ENCODE measurements around the gene SZT2.
"Not testable (repeated sequence)": the region's sequence is repeated elsewhere in the genome, so short reads cannot be mapped to it uniquely, and the experiment has no call there.

The SZT2 gene

DNA sequence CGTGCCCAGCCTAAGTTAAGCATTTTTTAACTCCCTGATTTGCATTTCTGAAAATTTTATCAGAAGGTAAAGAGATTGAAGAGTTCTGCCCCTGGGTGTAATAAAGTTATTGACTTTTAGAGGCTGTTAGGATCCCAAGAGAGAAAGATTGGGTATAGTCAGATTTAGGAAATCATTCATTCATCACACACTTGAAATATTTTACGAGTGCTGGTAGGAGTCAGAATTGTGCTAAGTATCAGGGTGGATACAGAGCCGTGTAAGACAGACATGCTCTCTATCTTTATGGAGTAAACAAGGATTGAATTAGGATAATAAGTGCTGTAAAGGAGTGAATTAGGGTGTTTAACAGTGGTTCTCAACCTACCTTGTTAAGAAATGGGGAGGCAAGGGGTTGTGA lies 3.0 kb downstream of the SZT2 start:
- no peak for DNase-seq

DNA sequence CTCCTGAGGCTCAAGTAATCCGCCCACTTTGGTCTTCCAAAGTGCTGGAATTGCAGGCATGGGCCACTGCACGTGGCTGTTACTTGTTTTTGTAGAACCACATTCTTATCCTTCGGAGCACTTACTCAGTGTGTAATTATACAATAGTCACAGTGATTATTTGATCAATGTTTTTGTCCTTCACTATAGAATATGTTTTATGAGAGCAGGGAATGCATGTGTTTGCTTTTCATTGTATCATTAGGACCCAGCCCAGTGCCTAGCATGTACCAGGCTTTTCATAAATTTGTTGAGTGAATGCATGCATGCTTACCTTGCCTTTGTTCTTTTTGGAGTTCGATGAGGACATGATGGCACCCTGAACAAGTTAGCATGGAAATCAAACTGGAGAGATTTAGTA lies 5.8 kb downstream of the SZT2 start:
- DNase-seq = no peak

GRCh38 chr1:43396059-43396458 lies 6.4 kb downstream of the SZT2 start:
- no peak for DNase-seq

- no peak for DNase-seq
Observed at GRCh38 chr1:43398227-43398626, 8.5 kb downstream of the SZT2 start.

DNA sequence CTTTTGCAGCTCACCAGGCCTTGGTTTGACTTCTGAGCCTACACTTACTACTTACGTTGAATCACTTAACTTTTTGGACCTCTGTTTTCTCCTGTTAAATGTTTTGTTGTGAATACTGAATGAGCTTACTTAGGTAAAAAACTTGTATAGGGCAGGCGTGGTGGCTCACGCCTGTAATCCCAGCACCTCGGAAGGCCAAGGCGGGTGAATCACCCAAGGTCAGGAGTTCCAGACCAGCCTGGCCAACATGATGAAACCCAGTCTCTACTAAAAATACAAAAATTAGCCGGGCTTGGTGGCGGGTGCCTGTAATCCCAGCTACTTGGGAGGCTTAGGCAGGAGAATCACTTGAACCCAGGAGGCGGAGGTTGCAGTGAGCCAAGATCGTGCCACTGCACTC lies 10.7 kb downstream of the SZT2 start:
- DNase-seq = not testable (repeated sequence)

DNA sequence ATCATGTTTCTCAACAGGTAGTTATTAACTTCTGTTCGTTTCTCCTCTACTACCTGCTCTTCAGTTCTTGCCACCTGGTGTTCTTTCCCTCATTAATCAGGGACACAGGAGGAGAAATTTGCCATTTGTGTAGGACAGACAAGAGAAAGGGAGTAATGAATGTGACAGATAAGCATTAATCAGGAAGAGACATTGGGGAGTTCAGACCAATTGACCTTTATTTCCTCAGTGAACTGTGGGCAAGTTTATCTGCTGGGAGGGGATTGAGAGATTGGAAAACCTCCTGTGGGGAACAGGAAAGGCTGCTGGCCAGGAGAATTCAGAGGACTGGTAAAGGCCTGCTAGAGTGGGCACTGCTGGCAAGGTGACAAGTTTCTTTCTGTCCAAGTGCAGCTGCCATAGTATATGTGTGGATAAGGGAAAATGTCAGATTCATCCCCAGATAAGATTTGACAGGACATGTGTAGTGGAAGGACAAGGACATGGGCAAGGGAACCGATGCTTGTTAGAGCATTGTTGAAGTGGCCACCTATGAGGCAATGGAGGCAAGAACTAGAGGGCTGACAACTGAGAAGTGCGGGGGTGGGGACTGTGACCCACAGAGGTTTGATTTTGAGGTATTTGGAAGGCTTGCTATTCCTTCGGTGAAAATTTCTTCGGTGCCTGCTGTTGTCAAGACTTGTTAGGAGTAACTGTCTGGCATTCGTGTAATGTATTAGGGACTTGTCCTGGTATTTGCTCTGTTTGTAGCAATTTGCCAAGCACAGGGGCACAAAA lies 12.6 kb downstream of the SZT2 start:
- no peak for DNase-seq

- no peak for DNase-seq
Observed at GRCh38 chr1:43404353-43404752, 14.7 kb downstream of the SZT2 start.

DNA sequence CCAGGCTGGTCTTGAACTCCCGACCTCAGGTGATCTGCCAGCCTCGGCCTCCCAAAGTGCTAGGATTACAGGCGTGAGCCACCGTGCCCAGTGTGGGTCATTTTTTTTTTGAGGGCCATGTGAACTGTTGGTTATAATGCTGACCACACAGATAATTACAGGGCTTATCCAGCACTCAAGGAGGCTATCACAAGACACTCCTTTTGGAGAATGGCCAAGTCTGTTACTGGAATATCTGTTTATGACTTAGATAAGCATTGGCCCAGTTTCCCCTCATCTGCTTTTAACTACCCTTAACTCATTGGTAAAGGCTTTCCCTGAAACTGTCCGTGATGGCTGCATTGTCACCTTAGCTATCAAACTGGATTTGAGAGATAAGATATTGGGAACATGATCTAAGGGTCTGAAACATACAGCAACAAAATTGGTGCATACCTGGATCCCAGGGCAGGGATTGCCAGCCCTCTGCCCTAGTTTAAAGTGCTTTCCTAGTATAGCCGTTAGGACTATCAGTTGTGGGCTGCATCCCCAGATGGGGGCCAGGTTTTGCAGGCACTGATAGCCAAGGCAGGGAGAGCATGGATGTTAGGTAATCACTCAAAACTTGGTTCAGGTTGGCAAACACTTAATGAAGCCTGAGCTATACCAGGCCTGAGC lies 15.6 kb downstream of the SZT2 start:
- DNase-seq = no peak

GRCh38 chr1:43405876-43406234 lies 16.2 kb downstream of the SZT2 start:
- no peak for DNase-seq

- DNase-seq = no peak
Observed at GRCh38 chr1:43410571-43410970, 20.9 kb downstream of the SZT2 start.

DNA sequence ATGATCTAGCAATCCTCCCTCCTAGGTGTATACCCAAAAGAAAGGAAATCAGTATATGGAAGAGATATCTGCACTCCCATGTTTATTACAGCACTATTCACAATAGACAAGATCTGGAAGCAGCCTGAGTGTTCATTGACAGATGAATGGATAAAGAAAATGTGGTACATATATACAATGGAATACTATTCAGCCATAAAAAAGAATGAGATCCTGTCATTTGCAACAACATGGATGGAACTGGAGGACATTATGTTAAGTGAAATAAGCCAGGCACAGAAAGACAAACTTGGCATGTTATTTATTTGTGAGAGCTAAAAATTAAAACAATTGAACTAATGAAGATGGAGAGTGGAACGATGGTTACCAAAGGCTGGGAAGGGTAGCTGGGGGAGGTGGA lies 23.7 kb downstream of the SZT2 start:
- DNase-seq = not testable (repeated sequence)

- DNase-seq = peak; percentile 5 to 24
Observed at GRCh38 chr1:43414634-43415223, 25.0 kb downstream of the SZT2 start.

GRCh38 chr1:43415901-43416300 lies 26.2 kb downstream of the SZT2 start:
- DNase-seq = no peak

DNA sequence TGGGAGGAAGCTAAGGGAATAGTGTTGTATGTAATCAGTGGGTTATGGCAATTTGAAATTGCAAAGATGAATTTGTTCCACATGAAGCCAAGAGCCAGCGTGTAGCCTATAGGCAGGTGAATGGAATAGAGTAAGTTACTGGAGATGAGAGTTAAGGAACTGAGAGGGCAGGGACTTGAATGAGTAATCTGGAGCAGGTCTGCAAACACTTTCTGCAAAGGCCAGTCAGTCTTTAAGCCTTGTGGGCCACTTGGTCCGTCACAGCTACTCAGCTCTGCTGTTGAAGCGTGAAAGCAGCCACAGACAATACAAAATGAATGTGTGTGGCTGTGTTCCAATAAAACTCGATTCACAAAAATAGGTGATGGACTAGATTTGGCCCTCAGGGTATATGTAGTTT lies 29.2 kb downstream of the SZT2 start:
- no peak for DNase-seq

DNA sequence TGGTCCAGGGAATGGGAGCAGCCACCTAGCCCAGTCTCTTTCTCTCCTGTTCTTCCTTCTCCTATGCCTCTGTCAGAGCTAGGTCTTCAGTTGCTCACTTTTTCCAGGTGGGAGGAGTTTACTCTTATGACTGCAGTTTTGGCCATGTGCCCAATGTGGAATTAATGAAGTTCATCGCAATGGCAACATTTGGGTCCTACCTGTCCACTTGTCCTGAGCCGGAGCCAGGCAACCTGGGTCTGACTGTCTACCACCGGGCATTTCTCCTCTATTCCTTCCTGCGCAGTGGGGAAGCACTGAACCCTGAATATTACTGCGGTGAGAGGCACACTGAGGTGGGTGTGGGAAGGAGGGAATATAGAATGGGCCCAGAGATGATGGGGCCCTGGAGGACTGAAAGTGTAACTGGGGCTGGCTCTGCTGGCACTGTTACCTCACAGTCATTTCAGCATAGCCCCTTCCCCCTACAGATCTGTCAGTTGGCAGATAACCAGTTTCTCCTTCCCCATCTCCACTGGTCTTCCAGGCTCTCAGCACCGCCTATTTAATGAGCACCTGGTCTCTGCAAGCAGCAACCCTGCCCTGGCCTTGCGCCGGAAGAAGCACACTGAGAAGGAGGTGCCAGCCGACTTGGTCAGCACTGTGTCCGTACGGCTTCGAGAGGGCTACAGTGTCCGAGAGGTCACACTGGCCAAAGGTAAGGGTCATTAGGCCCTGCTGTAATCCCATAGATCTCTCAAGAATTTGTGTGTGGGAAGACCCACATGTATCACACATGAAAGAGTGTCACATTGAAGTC lies 30.1 kb downstream of the SZT2 start:
- DNase-seq = no peak

GRCh38 chr1:43420874-43421273 lies 31.2 kb downstream of the SZT2 start:
- DNase-seq = no peak

DNA sequence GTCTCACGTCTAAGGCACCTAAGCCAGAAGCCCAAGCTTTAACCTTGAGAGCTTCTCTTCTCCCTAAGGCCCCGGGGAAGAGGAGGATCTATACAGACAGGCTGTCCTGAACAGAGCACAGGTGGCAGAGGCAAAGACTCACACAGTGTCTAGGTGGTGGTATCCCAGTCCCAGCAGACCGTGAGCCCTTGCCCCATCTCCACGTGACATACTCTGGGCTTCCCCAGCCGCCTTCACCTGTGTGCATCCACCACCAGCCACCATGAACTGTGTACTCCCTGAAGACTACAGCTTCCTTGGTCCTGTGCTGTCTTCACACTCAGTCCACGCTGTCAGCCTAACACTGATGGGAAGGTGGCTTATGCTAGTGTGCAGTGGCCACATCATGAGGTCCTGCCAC lies 31.7 kb downstream of the SZT2 start:
- DNase-seq = no peak

DNA sequence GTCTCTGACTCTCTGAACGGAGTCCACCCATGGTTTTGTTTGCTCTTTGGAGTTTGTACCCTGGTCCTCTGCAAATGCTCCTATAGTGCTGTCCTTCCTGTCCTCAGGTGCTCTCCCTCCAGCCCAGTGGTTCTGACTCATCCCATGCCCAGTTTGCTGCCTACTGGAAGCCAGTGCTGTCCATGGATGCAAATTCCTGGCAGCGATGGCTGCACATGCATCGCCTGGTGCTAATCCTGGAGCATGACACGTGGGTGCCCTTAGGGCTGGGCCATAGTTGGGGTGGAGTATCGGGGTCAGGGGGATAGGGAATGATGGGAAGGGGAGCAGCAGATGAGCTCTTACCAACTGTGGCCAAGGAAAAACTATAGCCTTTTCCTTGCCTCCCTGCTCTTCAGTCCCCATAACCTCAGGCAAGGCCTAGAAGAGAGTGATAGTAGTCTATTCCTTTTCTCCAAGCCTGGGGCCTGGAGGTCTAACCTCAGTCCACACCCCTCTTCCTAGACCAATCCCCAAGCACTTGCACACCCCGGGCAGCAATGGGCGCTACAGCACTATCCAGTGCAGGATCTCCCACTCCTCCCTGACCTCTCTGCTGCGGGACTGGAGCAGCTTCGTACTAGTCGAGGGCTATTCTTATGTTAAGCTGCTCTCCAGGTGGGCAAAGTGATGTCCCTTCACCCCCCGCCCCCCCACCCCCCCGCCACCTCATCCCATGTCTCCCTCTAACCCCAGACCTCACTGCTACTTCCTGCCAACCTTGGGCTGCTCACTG lies 32.5 kb downstream of the SZT2 start:
- no peak for DNase-seq

- no peak for DNase-seq
Observed at GRCh38 chr1:43422995-43423671, 33.4 kb downstream of the SZT2 start.

DNA sequence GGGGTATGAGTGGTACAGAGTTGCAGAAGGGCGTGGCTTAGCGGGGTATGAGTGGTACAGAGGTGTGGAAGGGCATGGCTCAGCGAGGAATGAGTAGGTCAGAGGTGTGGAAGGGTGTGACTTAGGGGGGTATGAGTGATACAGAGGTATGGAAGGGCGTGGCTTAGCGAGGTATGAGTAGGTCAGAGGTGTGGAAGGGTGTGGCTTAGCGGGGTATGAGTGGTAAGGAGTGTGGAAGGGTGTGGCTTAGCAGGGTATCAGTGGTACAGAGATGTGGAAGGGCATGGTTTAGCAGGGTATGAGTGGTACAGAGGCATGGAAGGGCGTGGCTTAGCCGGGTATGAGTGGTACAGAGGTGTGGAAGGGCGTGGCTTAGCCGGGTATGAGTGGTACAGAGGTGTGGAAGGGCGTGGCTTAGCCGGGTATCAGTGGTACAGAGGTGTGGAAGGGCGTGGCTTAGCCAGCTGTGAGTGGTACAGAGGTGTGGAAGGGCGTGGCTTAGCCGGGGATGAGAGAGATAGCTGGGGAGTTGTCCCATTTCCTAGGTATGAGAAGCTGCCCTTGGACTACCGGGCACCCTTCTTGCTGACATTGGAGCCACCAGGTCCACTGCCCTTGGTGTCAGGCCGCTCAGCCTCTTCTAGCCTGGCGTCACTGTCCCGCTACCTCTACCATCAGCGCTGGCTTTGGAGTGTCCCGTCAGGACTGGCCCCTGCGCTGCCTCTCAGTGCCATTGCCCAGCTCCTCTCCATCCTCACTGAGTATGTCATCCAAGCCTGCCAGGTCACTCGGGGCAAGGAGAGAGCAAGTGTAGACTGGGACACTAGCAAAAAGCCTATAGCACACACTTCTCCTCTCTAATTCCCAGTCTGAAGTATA lies 34.2 kb downstream of the SZT2 start:
- no peak for DNase-seq

GRCh38 chr1:43425045-43425444 lies 35.3 kb downstream of the SZT2 start:
- no peak for DNase-seq

Data from NCI-H1930 (cell line).